NCI-H446 (cell line): ENCODE data around the gene MAP4K4.

Source experiments
- DNase-seq, 2 experiments: peaks; one replicate each; lab custom pipeline; 2025; lab: John Stamatoyannopoulos, UW

The MAP4K4 gene

GRCh38 chr2:101870444-101870843 is 172.9 kb downstream of the MAP4K4 start:
- no peak for DNase-seq

GRCh38 chr2:101871480-101871879 is 174.0 kb downstream of the MAP4K4 start:
- no peak for DNase-seq

DNA sequence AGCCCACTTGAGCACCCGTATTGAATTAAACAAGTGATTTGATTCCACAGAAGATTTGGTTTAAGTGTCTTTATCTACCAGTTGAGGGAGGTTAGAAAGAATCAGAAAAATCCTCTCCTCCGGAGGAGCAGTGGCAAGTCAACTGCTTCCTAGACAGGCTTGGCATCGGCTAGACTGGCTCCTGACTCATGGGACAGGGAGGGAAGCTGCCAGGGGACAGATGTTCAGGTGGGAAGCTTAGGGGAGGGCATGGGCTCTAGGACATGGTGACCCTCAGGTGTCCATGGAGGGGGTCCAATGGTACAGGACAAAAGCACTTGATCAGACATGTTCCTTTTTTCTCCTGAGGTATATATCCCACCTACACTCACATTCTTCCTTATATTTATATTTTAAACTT is 175.0 kb downstream of the MAP4K4 start:
- DNase-seq = no peak

DNA sequence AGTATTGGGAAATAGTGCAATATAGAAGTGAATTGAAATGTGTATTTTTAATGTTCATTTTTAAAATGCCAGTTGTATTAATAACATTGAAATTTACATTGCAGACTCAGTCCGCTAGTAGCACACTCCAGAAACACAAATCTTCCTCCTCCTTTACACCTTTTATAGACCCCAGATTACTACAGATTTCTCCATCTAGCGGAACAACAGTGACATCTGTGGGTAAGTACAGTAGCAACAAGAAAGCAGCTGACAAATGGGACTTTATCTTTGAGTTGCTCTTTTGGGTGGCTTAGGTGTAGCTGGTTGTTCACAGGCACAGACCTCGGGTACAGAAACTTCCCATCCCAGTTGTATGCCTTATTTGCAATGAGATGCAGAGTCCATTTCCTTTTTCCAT is 176.0 kb downstream of the MAP4K4 start:
- peak in 1 of 2 experiments; percentile 8 for DNase-seq

- DNase-seq = no peak
Observed at GRCh38 chr2:101874069-101874468, 176.6 kb downstream of the MAP4K4 start.

DNA sequence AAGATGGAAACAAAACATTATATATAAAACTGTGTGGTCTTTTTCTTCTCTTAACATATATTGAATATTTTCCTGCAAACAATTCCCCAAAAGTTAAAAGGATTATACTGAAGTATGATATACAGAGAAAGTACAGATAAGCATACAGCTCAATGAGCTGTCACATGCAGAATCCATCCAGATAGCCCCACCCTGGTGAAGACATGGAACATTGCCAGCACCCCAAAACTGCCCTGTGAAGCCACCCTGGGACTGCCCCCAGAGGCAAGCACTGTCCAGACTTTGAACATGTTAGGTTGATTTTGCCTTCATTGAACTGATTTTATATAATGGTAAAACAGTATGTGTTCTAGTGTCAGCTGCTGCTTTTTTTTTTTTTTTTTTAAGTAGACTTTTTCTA is 182.0 kb downstream of the MAP4K4 start:
- no peak for DNase-seq

DNA sequence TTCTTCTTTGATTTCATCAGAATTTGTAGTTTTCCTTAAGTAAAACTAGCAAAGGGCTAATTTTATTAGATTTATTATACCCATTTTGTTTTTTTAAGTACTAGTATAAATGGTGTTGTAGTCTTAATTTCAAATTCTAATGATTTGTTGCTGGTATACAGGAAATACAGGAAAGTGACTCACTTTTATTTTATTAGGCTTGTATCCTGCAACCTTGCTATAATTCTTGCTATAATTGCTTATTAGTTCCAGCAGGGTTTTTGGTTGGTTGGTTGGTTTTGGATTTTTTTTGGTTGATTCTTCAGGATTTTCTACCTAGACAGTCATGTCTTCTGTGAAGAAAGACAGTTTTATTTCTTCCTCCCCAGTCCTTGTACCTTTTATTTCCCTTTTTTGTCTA is 183.6 kb downstream of the MAP4K4 start:
- DNase-seq = no peak

DNA sequence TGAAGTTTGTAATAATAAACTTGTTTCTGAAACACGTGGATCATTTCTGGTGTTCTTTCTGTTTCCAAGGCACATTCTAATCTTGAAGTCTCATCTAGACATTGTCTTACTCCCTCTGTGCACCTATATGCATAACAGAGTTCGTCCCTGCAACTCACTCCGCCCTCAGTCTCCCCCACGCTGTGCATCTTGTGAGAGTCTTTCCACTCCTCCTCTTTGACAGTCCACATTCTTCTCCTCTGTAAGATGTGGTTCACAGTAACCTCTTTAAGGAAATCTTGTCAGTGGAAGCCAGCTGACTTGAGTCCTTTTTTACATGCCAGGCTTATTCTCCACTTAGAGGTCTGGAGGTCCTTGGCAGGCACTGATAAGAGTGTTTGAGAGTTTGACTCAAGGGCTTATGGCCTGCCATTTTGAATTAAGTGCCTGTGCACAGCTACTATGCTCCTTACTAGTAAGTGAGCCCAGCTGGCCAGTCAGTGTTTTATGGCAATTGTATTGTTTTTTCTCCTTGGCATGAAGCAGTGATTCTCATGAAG is 185.3 kb downstream of the MAP4K4 start:
- no peak for DNase-seq

DNA sequence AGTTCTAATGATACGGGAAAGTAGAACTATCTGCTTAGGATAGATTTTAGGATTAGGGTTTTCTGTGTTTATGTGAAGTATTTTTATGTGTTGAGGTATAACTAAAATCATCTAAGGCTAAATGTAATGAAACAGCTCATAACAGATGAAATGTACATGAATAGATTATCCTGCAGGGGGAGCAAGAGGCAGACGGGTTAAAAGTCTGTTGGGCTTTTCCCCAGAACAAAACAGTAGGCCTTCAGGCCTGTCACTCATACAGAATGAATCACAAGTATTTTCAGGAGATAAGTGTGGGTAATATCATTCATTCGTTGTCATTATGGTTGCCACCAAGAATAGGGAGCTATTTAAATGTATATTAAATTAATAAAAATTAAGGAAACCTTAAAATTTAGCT is 186.4 kb downstream of the MAP4K4 start:
- peak in 1 of 2 experiments; percentile 27 for DNase-seq

GRCh38 chr2:101884423-101884822 is 186.9 kb downstream of the MAP4K4 start:
- no peak for DNase-seq

GRCh38 chr2:101887328-101887727 is 189.8 kb downstream of the MAP4K4 start:
- DNase-seq = no peak

- DNase-seq = no peak
Observed at GRCh38 chr2:101889460-101890098, 192.1 kb downstream of the MAP4K4 start.

GRCh38 chr2:101892377-101892776 is 194.9 kb downstream of the MAP4K4 start:
- DNase-seq = no peak

- no peak for DNase-seq
Observed at GRCh38 chr2:101893681-101894381, 196.3 kb downstream of the MAP4K4 start.

- DNase-seq = no peak
Observed at GRCh38 chr2:101895039-101895438, 197.5 kb downstream of the MAP4K4 start.

GRCh38 chr2:101895819-101896322 is 198.4 kb downstream of the MAP4K4 start:
- DNase-seq = no peak

DNA sequence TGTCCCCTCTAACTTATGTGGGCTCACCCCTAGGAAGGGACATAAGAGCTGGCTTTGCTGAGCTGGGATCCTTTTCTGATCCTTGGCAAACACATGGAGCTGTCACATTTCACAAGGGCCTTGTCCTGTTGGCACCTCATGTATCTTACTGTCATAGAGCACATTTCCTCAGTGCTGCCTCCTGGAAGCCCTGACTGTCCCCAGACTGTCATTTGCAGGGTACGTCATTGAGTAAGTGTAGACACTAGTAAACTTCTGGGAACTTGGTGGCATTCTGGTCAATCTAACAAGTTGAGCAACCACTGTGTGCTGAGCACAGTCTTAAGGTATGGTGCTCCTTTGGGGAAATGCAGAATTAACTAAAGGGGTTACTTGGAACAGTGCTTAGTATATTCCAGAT is 199.8 kb downstream of the MAP4K4 start:
- DNase-seq = no peak

- no peak for DNase-seq
Observed at GRCh38 chr2:101899265-101899664, 201.8 kb downstream of the MAP4K4 start.

GRCh38 chr2:101899871-101900270 is 202.4 kb downstream of the MAP4K4 start:
- DNase-seq = no peak

- DNase-seq = no peak
Observed at GRCh38 chr2:101900375-101900774, 202.9 kb downstream of the MAP4K4 start.

GRCh38 chr2:101901241-101901640 is 203.7 kb downstream of the MAP4K4 start:
- DNase-seq = no peak

DNA sequence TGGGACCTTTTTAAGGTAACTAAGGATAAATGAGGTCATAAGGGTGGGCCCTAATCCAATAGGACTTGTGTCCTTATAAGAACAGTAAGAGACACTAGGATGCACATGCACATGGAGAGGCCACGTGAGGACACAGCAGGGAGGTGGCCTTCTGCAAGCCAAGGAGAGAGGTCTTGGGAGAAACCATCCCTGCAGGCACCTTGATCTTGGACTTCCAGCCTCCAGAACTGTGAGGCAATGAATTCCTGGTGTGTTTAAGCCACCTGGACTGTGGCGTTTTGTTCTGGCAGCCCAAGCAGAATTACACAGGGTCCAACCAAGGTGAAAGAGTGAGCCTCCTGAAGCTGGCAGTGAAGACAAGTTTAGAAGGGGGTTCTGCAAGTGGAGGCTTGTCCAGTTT is 204.7 kb downstream of the MAP4K4 start:
- no peak for DNase-seq

DNA sequence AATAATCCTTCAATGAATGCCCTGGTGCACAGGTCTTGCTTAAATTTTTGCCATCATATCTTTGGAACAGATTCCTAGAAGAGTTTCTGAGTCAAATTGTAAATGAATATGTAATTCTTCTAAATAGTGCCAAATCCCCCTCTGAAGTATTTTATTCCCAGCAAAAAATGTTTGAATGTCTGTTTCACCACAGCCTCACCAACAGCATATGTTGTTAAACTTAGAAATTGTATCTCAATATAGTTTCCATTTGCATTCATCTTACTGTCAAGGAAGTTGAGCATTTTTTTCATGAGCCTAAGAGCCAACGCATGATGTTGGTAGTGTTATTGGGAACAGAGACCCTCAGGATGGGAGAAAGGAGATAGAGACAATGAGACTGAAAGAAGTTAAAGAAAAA is 207.4 kb downstream of the MAP4K4 start:
- DNase-seq = no peak
